Tibial nerve (tissue), 4 donors: ENCODE results near the gene ADAMTS10. TPM values are rescaled to one million over a fixed set of nuclear protein-coding genes. Genes with fewer than 3 reads are reported as not detected.
"Not testable (repeated sequence)": the region's sequence is repeated elsewhere in the genome, so short reads cannot be mapped to it uniquely, and the experiment has no call there.

Experiments used
- DNase-seq, 2 donors: peaks; one replicate each; pipeline ENCODE4 v3.0.0-alpha.2; 2019; ENCODE audit warnings: low spot score in 2 of 2
- H3K27ac ChIP-seq, 4 donors: fragments of 200-600 bp; sonication (generic) in 3 of 4; one replicate each; pipeline ENCODE4 v1.5.1; 2017 to 2019; ENCODE audit warnings: mild to moderate bottlenecking in 1 of 4
- H3K27me3 ChIP-seq, 2 donors: fragments of 200-600 bp; sonication (generic) in 1 of 2; one replicate each; pipeline versions ENCODE4 v1.5.1 to v1.6.0; 2017 to 2019
- H3K36me3 ChIP-seq, 3 donors: fragments of 200-600 bp; sonication (generic); one replicate each; pipeline ENCODE4 v1.5.1; 2018 to 2019
- H3K4me1 ChIP-seq, 4 donors: fragments of 200-600 bp; sonication (generic) in 3 of 4; one replicate each; pipeline ENCODE4 v1.5.1; 2017 to 2019
- H3K4me3 ChIP-seq, 4 donors: fragments of 200-600 bp; sonication (generic) in 3 of 4; one replicate each; pipeline ENCODE4 v1.5.1; 2017 to 2019; ENCODE audit warnings: mild to moderate bottlenecking in 1 of 4, moderate library complexity in 1 of 4
- H3K9me3 ChIP-seq, 4 donors: fragments of 200-600 bp; sonication (generic) in 3 of 4; one replicate each; pipeline ENCODE4 v1.5.1; 2017 to 2019
- CTCF ChIP-seq, 5 experiments: fragments of 200-600 bp in 3 of 5; fragments of 450-650 bp in 2 of 5; sonication (generic) in 3 of 5; IDR thresholded peaks; one replicate each; pipeline ENCODE4 v1.5.1; 2016 to 2019; ENCODE audit warnings: antibody characterized with exemption in 5 of 5, mild to moderate bottlenecking in 3 of 5, moderate library complexity in 2 of 5
- EP300 ChIP-seq, 2 donors: sonication (generic); formaldehyde crosslinking; IDR thresholded peaks; one replicate each; pipeline ENCODE4 v1.6.1; 2017; ENCODE audit warnings: antibody characterized with exemption in 2 of 2, mild to moderate bottlenecking in 1 of 2
- POLR2A ChIP-seq, 2 donors: fragments of 450-650 bp; IDR thresholded peaks; one replicate each; pipeline ENCODE4 v1.6.1; 2017; ENCODE audit warnings: antibody characterized with exemption in 2 of 2, mild to moderate bottlenecking in 2 of 2, moderate library complexity in 2 of 2
- WGBS, 2 donors: methylation state at CpG; one replicate each; pipeline ENCODE4 v1.1.5; 2018; 5-methylcytosine and 5-hydroxymethylcytosine counted together
- total RNA-seq, 4 donors: library from RNA; depleted of rRNA; stranded (reverse); fragments of >200 nt; gene quantifications; one replicate each; pipeline ENCODE4 v1.1.0, GENCODE V29; 2016

The ADAMTS10 gene
- total RNA-seq, 4 donors from 2014 or later: 37.3 to 140 (median 66.6) TPM

GRCh38 chr19:8573316-8573715 is 37.2 kb downstream of the ADAMTS10 start:
- peaks cover 0 to 20% (median 6%) of the 10 kb centered on the region in 4 donors for H3K4me1 ChIP-seq
- H3K9me3 ChIP-seq: no peaks in the 10 kb centered on the region
- no peak for DNase-seq
- H3K4me3 ChIP-seq: no peak overlapping the region
- H3K27me3 ChIP-seq: no peaks in the 10 kb centered on the region
- 90 to 93% methylated on average over 7 of the region's 7 CpGs for WGBS, 2 donors
- TF ChIP-seq POLR2A (IDR thresholded peaks at IDR 0.05): no peak
- TF ChIP-seq CTCF (IDR thresholded peaks at IDR 0.05): no peak
- TF ChIP-seq EP300 (IDR thresholded peaks at IDR 0.05): no peak
- H3K36me3 ChIP-seq: no peaks in the 10 kb centered on the region
- no peak overlapping the region for H3K27ac ChIP-seq

- 18 to 44% methylated on average over 3 to 5 of the region's 5 CpGs for WGBS, 2 donors
- DNase-seq: no peak
- H3K9me3 ChIP-seq: no peaks in the 10 kb centered on the region
- no peak overlapping the region for H3K27ac ChIP-seq
- TF ChIP-seq CTCF (IDR thresholded peaks at IDR 0.05) (no peak), EP300 (IDR thresholded peaks at IDR 0.05) (peak in 1 of 2 donors; percentile 40)
- H3K36me3 ChIP-seq: no peaks in the 10 kb centered on the region
- H3K27me3 ChIP-seq: no peaks in the 10 kb centered on the region
- no peak overlapping the region for H3K4me3 ChIP-seq
- peaks cover 0 to 13% (median 3%) of the 10 kb centered on the region in 4 donors for H3K4me1 ChIP-seq
Measured at GRCh38 chr19:8571006-8571411, 39.5 kb downstream of the ADAMTS10 start.

- WGBS, 2 donors: 71 to 77% methylated on average over 5 of the region's 5 CpGs
- Histone ChIP-seq H3K4me3 (no peak overlapping the region), H3K27ac (peak overlapping the region in 1 of 4 donors; percentile 56), H3K27me3 (no peaks in the 10 kb centered on the region), H3K36me3 (no peaks in the 10 kb centered on the region), H3K4me1 (peaks cover 0 to 9% (median 0%) of the 10 kb centered on the region in 4 donors), H3K9me3 (no peaks in the 10 kb centered on the region)
- DNase-seq: peak in 1 of 2 donors; percentile 50
- TF ChIP-seq POLR2A (IDR thresholded peaks at IDR 0.05) (no peak), CTCF (IDR thresholded peaks at IDR 0.05) (no peak), EP300 (IDR thresholded peaks at IDR 0.05) (peak in 1 of 2 donors; percentile 74)
Measured at GRCh38 chr19:8569066-8569771, 41.3 kb downstream of the ADAMTS10 start.

GRCh38 chr19:8567522-8568172 is 42.9 kb downstream of the ADAMTS10 start:
- Histone ChIP-seq H3K27me3 (no peaks in the 10 kb centered on the region), H3K4me1 (peaks cover 0 to 9% (median 0%) of the 10 kb centered on the region in 4 donors), H3K9me3 (no peaks in the 10 kb centered on the region), H3K36me3 (no peaks in the 10 kb centered on the region), H3K4me3 (no peak overlapping the region), H3K27ac (no peak overlapping the region)
- WGBS, 2 donors: 83 to 90% methylated on average over 15 of the region's 15 CpGs
- TF ChIP-seq EP300 (IDR thresholded peaks at IDR 0.05): no peak
- TF ChIP-seq POLR2A (IDR thresholded peaks at IDR 0.05): no peak
- no peak for TF ChIP-seq CTCF (IDR thresholded peaks at IDR 0.05)
- DNase-seq: no peak

- H3K9me3 ChIP-seq: no peaks in the 10 kb centered on the region
- no peak overlapping the region for H3K4me3 ChIP-seq
- no peak overlapping the region for H3K27ac ChIP-seq
- H3K36me3 ChIP-seq: no peaks in the 10 kb centered on the region
- TF ChIP-seq CTCF (IDR thresholded peaks at IDR 0.05) (no peak), POLR2A (IDR thresholded peaks at IDR 0.05) (no peak)
- H3K27me3 ChIP-seq: no peaks in the 10 kb centered on the region
- H3K4me1 ChIP-seq: peaks cover 0 to 9% (median 0%) of the 10 kb centered on the region in 4 donors
- no peak for DNase-seq
- 82 to 91% methylated on average over 7 of the region's 7 CpGs for WGBS, 2 donors
Measured at GRCh38 chr19:8566855-8567254, 43.7 kb downstream of the ADAMTS10 start.

GRCh38 chr19:8564866-8565265 is 45.6 kb downstream of the ADAMTS10 start:
- H3K36me3 ChIP-seq, H3K27me3 ChIP-seq, H3K27ac ChIP-seq, DNase-seq, H3K4me3 ChIP-seq, H3K9me3 ChIP-seq, H3K4me1 ChIP-seq: not testable (repeated sequence)
- WGBS, 2 donors: 83 to 88% methylated on average over 7 to 8 of the region's 8 CpGs
